Mucosa of gallbladder (tissue), 1 donor: ENCODE results near the gene HES1. TPM values are rescaled to one million over a fixed set of nuclear protein-coding genes. Genes with fewer than 3 reads are reported as not detected.
"Not testable (repeated sequence)": the region's sequence is repeated elsewhere in the genome, so short reads cannot be mapped to it uniquely, and the experiment has no call there.

ENCODE experiments used
- DNase-seq: peaks from one replicate; pipeline ENCODE4 v3.0.0-alpha.2; 2020; ENCODE audit warnings: low spot score
- total RNA-seq: library from RNA; stranded (reverse); gene quantifications from one replicate; pipeline ENCODE4 v1.2.1, GENCODE V29; 2021
- donor health status: DM: no; HTN: no; CAD: no.

Gene HES1
- total RNA-seq, 1 donor from 2014 or later: 54.1 TPM

DNA sequence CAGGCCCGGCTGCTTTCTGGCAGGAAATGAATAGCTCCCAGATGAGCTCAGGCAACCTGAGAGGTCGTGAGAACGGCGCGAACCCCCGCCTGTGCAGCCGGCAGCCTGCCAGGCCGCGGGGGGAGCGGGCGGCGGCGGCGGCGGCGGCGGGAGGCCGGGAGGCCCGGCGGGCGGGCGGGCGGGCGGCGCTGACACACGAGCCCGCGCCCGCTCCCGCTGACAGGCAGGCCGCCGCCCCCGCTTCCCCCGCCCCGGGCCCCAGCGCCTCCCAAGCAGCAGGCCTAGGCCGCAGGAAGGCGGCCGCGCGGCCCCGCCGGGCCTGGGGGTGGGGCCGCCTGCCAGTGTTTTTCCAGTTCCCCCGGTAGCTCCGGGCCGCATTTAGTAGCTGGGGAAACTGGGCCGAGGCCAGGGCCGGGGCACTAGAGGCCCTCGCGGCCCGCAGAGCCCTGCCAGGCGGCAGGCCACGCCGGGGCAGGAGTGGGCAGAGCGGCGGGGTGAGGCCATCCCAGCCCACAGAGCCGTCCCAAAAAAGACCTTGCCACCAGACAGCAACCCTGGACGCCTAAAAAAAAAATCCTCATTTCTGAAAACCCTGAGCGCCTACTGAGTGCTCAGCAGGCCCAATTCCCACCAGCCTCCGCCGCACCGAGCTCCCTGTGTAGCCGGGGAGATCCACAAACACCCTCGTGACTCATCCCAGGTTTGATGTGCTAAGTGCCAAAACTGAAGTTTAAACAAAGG is 5.6 kb downstream of the HES1 start:
- DNase-seq: peak; percentile 88

GRCh38 chr3:194142156-194142910 is 6.4 kb downstream of the HES1 start:
- no peak for DNase-seq

DNA sequence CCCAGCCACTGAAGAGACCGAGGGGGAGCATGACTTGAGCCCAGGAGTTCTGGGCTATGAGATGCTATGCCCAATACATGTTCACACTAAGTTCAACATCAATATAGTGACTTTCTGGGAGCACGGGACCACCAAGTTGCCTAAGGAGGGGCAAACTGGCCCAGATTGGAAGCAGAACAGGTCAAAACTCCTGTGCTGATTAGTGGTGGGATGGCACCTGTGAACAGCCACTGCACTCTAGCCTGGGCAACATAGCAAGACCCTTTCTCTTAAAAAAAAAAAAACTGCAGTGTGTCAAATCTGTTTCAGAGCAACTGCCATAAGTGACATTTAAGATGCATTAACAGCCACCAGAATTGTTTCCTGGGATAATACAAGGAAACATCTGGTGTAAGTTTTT is 9.8 kb downstream of the HES1 start:
- no peak for DNase-seq

GRCh38 chr3:194147679-194148078 is 11.7 kb downstream of the HES1 start:
- DNase-seq: no peak

- DNase-seq: peak; percentile 69
Observed at GRCh38 chr3:194148383-194148782, 12.4 kb downstream of the HES1 start.

DNA sequence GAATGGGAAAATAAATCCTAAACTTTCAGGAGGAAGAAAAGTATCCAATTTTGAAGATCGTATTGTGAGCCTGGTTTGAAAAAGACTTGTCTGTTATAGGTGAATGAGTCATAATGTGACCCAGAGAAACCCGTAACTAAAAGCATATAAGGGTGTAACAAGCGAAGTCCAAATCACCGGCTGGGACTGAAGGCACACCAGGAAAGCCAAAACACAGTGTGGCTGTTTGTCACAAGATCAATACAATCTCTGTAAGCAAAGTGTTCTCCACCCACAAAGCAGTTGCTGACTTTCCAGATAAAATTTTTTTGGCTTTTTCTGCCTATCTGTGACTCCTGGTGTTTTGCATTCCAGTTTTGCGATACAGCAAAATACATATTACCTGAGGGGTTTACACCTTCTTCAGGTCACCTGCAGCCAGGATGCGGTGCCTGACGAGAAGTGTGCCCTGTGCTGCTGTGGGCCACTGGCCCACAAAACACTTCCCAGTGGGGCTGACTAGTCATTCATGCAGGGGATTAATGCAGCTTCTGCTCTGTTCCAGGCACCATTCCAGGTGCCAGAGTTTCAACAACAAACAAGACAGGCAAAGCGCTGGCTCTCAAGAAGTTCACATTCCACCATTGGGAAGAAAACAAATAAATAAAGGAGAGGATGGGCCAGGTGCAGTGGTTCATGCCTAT is 14.4 kb downstream of the HES1 start:
- peak; percentile 54 for DNase-seq

DNA sequence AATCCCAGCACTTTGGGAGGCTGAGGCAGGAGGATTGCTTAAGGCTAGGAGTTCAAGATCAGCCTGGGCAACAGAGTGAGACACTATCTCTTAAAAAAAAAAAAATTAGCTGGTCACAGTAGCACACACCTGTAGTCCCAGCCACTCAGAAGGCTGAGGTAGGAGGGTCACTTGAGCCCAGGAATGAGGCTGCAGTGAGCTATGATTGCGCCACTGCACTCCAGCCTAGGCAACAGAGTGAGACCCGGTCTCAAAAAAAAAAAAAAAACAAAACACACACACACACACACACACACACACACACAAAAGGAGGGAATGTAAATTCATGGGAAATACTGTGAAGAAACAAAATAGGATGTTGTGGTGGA is 15.0 kb downstream of the HES1 start:
- not testable (repeated sequence) for DNase-seq

GRCh38 chr3:194154346-194154745 is 18.4 kb downstream of the HES1 start:
- DNase-seq: no peak

DNA sequence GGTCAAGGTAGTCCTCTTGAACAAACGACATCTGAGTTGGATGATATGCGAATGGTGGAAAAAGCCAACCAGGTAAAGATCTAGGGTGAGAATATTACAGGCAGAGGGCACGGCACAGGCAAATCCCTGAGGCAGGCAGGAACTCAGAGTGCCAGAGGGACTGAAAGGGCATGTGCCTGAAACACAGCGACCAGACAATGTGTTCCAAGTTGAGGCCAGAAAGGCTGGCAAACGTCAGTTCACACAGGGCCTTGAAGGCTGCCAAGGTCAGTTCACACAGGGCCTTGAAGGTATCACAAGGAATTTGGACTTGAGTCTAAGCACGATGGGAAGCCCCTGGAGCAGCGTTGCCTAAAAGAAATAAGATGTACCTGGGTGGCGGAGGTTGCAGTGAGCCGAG is 20.1 kb downstream of the HES1 start:
- no peak for DNase-seq

DNA sequence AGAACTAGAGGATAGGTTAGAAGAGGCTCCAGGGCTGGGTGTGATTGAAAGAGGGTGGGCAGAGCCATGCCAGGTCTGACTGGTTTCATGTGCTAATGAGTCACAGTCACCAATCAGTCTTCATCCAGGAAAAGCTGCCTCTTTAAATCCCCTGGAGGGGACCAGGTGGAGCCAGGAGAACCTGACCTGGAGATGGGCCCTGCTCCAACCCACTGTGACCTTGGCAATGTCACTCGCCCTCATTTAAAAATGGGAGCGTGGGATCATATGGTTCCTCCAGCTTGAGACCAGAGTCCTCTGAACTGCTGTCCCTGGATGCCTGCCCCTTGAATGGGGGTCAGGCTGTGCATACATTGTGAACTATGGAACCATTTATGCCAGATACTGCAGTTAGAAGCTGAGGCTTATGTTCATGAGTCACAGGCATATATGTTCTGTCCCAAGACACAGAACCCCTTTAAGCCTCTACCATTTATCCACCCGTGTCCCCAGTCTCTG is 23.0 kb downstream of the HES1 start:
- peak; percentile 42 for DNase-seq

- no peak for DNase-seq
Observed at GRCh38 chr3:194160158-194160557, 24.2 kb downstream of the HES1 start.

- DNase-seq: no peak
Observed at GRCh38 chr3:194161131-194162045, 25.4 kb downstream of the HES1 start.

DNA sequence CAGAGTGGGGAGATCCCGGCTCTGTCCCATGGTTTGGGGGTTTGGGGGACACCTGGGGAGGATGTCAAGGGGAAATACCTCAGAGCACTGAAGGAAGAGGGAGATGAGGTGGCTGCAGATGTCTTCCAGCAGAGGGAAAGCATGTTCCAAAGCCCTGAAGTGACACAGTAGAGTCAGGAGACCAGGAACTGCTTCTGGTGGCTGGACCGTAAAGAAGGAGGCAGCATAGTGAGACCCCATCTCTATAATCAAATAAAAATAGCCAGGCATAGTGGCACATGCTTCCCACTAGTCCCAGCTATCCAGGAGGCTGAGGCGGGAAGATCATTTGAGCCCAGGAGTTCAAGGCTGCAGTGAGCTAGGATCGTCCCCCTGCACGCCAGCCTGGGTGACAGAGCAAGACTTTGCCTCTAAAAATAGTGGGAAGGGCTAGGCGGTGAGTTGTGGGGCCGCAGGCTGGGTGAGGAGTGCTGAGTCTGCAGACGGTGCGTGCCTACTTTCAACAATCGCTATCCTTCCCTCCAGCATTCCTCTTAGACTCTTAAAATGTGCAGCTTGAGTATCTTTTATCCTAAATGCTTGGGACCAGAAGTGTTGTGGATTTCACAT is 26.2 kb downstream of the HES1 start:
- no peak for DNase-seq

DNA sequence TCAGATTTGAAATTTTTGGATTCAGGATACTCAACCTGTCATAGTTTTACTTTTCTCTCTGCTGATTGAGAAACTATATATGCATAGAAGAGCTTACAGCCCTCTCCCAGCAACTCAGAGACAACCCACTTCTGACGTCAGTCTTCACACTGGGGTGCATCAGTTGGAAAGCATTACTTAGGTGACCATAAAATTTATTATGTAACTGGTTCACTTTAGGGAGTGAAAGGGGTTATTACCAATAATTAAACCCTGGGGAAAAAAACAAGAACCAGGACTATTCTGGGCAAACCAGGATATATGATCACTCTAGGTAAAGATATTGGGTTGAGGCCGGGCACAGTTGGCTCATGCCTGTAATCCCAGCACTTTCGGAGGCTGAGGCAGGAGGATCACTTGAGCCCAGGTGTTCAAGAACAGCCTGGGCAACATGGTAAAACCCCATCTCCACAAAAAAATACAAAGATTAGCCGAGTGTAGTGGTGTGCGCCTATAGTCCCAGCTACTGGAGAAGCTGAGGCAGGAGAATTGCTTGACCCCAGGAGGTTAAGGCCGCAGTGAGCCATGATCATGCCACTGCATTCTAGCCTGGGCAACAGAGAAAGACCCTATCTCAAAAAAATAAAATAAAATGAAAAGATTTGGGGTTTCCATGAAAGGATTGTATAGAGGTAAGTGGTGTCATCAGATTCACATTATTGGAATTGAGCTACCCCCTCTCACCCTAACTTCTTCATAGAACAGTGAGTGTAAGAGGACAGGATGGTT is 27.1 kb downstream of the HES1 start:
- DNase-seq: no peak

GRCh38 chr3:194163697-194164096 is 27.7 kb downstream of the HES1 start:
- DNase-seq: no peak

DNA sequence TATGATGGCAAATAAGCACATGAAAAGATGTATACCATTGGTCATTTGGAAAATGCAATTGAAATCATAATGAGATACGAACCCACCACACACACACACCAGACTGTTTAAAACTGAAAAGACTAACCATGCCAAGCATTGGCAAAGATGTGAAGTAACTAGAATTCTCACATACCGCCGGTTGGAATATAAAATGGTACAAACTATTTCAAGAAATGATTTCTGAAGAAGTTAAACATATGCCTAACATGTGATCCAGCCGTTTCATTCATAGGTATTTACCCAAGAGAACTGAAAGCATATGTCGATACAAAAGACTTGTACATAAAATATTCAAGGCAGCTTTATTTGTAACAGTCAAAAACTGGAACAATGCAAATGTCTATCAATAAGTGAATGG is 28.9 kb downstream of the HES1 start:
- no peak for DNase-seq

DNA sequence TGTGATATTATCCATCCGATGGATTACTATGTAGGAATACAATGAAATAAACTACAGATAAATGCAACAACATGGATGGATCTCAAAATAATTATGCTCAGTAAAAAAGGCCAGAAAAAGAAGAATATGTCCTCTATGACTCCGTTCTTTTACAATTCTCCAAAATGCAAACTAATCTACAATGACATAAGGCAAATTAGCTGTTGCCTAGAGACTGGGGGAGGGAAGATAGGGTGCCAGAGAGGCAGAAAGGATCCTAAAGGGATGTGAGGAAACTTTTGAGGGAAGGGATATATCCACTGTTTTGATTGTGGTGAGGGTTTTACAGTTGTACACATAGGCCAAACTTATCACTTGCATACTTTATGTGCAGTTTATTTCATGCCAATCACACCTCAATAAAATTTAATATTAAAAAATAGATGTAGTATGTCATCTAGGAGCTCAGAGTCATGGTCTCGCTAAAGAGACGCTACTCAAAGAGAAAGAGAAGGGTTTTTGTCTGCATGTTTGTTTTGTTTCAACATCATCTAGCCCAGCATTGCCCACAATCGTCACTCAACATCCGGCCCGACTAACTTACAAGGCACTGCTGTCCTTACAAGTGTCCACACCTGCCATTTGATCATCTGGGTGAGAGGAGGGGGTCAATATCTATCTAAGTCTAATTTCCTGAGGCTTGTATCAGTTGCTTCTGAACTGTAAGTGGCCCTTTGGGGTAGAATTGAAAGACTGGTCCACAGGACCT is 29.5 kb downstream of the HES1 start:
- no peak for DNase-seq

DNA sequence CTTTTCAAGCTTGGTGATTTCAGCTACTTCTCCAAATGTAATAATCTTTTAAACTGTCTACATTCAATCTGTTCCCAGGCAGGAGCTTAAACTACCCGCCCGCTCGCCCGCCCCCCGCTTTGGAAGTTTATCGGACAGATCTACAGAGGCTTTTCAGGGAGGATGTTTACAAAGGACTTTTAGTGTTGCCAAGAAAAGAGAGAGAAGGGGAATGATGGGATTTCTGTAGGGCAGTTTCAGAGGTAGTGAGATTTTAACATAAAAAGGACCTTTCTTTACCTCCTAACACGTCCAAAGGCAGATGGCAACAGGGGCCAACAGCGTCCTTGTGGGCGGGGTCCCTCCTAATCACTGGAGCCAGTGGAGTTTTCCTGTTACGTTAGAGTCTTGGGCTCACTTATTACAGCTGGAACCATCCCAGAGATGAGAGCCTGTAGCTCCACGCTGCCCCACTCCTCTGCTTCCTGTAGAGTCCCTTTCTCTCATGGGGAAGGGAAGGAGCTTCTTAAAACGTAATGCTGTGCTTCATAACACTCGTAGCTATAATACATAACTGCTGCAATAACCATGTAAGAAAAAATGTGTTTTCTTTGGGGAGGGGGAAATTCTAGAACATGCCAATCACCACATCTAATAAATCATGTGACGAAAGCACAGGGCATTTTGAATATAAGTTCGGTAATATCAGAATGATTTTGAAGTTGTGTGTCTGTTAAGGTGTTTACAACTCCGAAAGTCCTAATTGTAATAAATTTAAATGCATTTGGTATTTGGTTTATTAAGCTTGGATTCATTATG is 30.9 kb downstream of the HES1 start:
- DNase-seq: no peak
